ENCODE measurements around the gene USP24.

Gene USP24

DNA sequence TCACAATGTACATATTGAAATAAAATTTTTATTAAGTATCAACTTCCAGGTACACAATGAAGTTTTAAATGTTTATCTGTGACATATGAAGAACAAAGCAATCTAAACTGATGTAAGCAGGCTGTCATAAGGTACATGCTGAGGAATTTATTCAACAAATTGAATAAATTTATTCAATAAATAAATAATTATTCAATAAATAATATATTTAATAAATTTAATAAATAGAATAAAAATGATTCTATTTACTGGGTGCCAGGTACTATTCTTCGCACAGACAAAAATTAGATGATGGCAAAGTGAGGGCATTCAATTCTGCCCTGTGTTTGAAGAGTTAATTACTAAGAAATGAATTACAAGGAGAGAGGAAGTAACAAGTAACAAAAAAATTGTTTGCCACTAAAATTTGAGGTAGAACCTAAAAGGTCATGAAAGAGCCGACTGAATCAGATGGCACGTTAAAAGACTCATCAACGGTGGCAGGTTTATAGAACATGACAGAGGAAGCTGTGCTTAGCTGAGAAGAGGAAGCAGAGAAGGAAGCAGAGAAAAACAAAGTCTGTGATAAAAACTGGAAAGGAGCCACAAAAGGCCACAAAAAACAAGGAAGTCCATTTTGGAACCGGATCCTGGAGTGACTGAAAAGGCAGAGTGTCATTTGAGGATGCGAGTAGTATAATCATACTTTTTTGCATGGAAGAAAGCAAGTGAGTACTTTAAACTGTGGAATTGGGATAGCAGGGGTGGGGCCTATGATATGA lies 2.2 kb upstream of the USP24 start:
- TF ChIP-seq, protein P1, sequence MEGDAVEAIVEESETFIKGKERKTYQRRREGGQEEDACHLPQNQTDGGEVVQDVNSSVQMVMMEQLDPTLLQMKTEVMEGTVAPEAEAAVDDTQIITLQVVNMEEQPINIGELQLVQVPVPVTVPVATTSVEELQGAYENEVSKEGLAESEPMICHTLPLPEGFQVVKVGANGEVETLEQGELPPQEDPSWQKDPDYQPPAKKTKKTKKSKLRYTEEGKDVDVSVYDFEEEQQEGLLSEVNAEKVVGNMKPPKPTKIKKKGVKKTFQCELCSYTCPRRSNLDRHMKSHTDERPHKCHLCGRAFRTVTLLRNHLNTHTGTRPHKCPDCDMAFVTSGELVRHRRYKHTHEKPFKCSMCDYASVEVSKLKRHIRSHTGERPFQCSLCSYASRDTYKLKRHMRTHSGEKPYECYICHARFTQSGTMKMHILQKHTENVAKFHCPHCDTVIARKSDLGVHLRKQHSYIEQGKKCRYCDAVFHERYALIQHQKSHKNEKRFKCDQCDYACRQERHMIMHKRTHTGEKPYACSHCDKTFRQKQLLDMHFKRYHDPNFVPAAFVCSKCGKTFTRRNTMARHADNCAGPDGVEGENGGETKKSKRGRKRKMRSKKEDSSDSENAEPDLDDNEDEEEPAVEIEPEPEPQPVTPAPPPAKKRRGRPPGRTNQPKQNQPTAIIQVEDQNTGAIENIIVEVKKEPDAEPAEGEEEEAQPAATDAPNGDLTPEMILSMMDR (IDR thresholded peaks at IDR 0.05; ENCODE audit: low read depth, low read length) = no peak
- no peak for TF ChIP-seq EZH2phosphoT487 (IDR thresholded peaks at IDR 0.05; ENCODE audit: low read depth)
- Histone ChIP-seq H3K79me2 (ENCODE audit: low read length) (peaks cover 35% of the 10 kb centered on the region), H3K4me3 (ENCODE audit: low read length) (peak overlapping the region; percentile 29; the same call in 1 of the 2 replicates), H3K27ac (ENCODE audit: low read length) (no peak overlapping the region), H3K36me3 (replicated peaks; ENCODE audit: low read depth, low read length) (no peaks in the 10 kb centered on the region), H3K27me3 (ENCODE audit: low read depth, low read length) (no peaks in the 10 kb centered on the region), H3K9me3 (ENCODE audit: insufficient read depth, low read length) (no peaks in the 10 kb centered on the region), H3K4me1 (ENCODE audit: low read length) (peaks cover 26% of the 10 kb centered on the region), H3K4me2 (ENCODE audit: low read length) (peak overlapping the region; percentile 50), H3K9ac (ENCODE audit: low read length) (no peak overlapping the region), H2AFZ (ENCODE audit: low read depth, low read length) (no peak overlapping the region), H4K20me1 (ENCODE audit: insufficient read depth, low read length) (peaks cover 7% of the 10 kb centered on the region; the same call in 1 of the 2 replicates)

DNA sequence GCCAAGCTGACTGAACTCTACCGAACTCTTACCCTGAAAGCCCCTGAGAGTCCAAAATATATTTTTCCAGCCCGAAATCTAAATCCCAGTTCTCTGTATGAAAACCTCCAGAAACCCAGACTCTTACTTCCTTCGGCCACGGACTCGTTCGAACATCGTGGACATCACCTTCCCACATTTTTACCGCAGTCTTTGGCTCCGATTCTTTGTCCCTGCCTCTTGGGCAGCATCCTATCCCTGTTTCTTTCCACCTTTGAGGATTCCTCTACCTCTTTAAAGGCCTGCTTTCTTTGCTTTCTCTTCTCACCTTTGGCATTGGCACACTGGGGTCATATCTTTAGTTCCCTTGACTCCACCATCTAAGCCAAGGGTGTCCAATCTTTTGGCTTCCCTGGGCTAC lies 932 bp upstream of the USP24 start:
- H3K4me1 ChIP-seq (ENCODE audit: low read length) = peaks cover 39% of the 10 kb centered on the region
- H3K27me3 ChIP-seq (ENCODE audit: low read depth, low read length) = no peaks in the 10 kb centered on the region
- no peaks in the 10 kb centered on the region for H3K9me3 ChIP-seq (ENCODE audit: insufficient read depth, low read length)
- peak overlapping the region; percentile 96 for H3K9ac ChIP-seq (ENCODE audit: low read length)
- H3K27ac ChIP-seq (ENCODE audit: low read length) = no peak overlapping the region
- H4K20me1 ChIP-seq (ENCODE audit: insufficient read depth, low read length) = peaks cover 18% of the 10 kb centered on the region
- TF ChIP-seq, protein P1 (IDR thresholded peaks at IDR 0.05; ENCODE audit: low read depth, low read length) = no peak
- no peak for TF ChIP-seq EZH2phosphoT487 (IDR thresholded peaks at IDR 0.05; ENCODE audit: low read depth)
- peak overlapping the region; percentile 88 for H3K4me2 ChIP-seq (ENCODE audit: low read length)
- peak overlapping the region; percentile 99 for H3K4me3 ChIP-seq (ENCODE audit: low read length)
- H3K36me3 ChIP-seq (replicated peaks; ENCODE audit: low read depth, low read length) = no peaks in the 10 kb centered on the region
- H3K79me2 ChIP-seq (ENCODE audit: low read length) = peaks cover 48% of the 10 kb centered on the region
- H2AFZ ChIP-seq (ENCODE audit: low read depth, low read length) = peak overlapping the region; percentile 76

DNA sequence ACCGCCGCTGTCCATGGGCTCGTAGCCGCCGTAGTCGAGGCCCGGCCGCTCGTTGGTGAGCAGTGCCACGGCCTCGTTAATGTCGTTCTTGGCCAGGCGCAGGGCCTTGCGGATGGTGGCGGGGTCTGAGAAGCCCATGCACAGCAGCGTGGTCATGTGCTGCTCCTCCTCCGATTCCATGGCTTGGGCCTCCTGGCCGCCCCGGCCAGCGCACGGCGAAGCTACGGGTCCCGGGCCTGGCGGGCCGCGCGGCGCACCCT lies 300 bp downstream of the USP24 start:
- Histone ChIP-seq H4K20me1 (ENCODE audit: insufficient read depth, low read length) (peaks cover 29% of the 10 kb centered on the region), H3K36me3 (replicated peaks; ENCODE audit: low read depth, low read length) (no peaks in the 10 kb centered on the region), H3K4me2 (ENCODE audit: low read length) (peak overlapping the region; percentile 93), H3K4me1 (ENCODE audit: low read length) (peaks cover 46% of the 10 kb centered on the region), H3K9ac (ENCODE audit: low read length) (peak overlapping the region; percentile 96), H3K27me3 (ENCODE audit: low read depth, low read length) (no peaks in the 10 kb centered on the region), H2AFZ (ENCODE audit: low read depth, low read length) (no peak overlapping the region), H3K4me3 (ENCODE audit: low read length) (peak overlapping the region; percentile 99), H3K9me3 (ENCODE audit: insufficient read depth, low read length) (no peaks in the 10 kb centered on the region), H3K27ac (ENCODE audit: low read length) (peak overlapping the region; percentile 60), H3K79me2 (ENCODE audit: low read length) (peaks cover 61% of the 10 kb centered on the region)
- no peak for TF ChIP-seq EZH2phosphoT487 (IDR thresholded peaks at IDR 0.05; ENCODE audit: low read depth)
- TF ChIP-seq, protein P1 (IDR thresholded peaks at IDR 0.05; ENCODE audit: low read depth, low read length) = no peak

DNA sequence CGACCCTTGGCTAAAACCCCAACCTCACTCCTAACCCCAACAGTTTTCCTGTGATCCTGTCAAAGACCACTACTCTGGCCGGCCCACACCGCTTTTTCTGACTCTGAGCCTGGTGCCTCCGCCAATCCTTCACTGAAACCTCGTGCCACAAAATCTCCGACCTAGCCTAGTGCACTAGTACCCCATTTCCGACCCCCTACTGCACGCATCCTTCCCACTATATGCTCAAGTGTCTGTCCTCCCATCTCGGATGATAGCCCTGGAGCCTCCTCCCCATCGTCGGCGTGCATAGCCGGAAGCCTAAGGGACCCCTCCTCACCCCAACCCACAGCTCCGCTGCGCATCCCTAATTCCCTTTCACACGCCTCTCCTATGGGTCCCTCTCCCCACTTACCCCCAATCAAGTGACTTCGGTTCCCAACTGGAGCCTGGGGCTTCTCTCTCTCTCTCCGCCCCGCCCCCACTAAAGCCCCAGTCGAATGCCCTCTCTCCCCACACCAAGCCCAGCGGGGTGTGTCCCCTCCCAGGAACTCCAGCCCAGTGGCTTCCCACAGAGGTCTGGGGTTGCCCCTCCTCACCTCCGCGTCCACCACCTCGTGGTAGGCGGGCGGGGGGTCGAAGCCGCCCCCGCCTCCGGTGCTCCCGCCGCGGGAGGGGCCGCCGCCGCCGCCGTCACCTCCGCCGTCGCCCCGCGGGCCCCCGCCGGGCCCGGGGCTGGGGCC lies 791 bp downstream of the USP24 start:
- Histone ChIP-seq H4K20me1 (ENCODE audit: insufficient read depth, low read length) (peaks cover 32% of the 10 kb centered on the region), H3K79me2 (ENCODE audit: low read length) (peaks cover 65% of the 10 kb centered on the region), H2AFZ (ENCODE audit: low read depth, low read length) (0 out of 2 replicates have a peak overlapping the region, but pooled peaks have one; percentile 10), H3K9me3 (ENCODE audit: insufficient read depth, low read length) (no peaks in the 10 kb centered on the region), H3K4me1 (ENCODE audit: low read length) (peaks cover 47% of the 10 kb centered on the region), H3K4me3 (ENCODE audit: low read length) (peak overlapping the region; percentile 99), H3K9ac (ENCODE audit: low read length) (peak overlapping the region; percentile 96), H3K36me3 (replicated peaks; ENCODE audit: low read depth, low read length) (no peaks in the 10 kb centered on the region), H3K4me2 (ENCODE audit: low read length) (peak overlapping the region; percentile 93), H3K27ac (ENCODE audit: low read length) (peak overlapping the region; percentile 60), H3K27me3 (ENCODE audit: low read depth, low read length) (no peaks in the 10 kb centered on the region)
- no peak for TF ChIP-seq EZH2phosphoT487 (IDR thresholded peaks at IDR 0.05; ENCODE audit: low read depth)
- TF ChIP-seq, protein P1 (IDR thresholded peaks at IDR 0.05; ENCODE audit: low read depth, low read length) = no peak
